GM12878 (cell line): Measurements from ENCODE around the gene HNRNPLL.

ENCODE experiments used
- BRCA1 ChIP-seq: IDR thresholded peaks from 2 replicates; pipeline ENCODE4 v1.6.1; 2011; ENCODE audit warnings: low read depth, low read length, improper control_type of control experiment
- CBX3 ChIP-seq: fragments of 200-600 bp; sonication (generic); IDR thresholded peaks from 2 replicates; pipeline ENCODE4 v1.6.1; 2016; ENCODE audit warnings: low read depth, borderline replicate concordance
- NFYB ChIP-seq: IDR thresholded peaks from 2 replicates; pipeline ENCODE4 v1.6.1; 2011; ENCODE audit warnings: low read depth, mild to moderate bottlenecking, low read length, improper control_type of control experiment, moderate library complexity; ENCODE audit not compliant: insufficient read depth
- POLR2A ChIP-seq: IDR thresholded peaks from 2 replicates; pipeline ENCODE4 v1.6.1; 2011; ENCODE audit warnings: low read depth, mild to moderate bottlenecking, low read length
- POLR2AphosphoS2 ChIP-seq: IDR thresholded peaks from 2 replicates; pipeline ENCODE4 v1.6.1; 2011; ENCODE audit warnings: low read depth, mild to moderate bottlenecking, low read length, improper control_type of control experiment, moderate library complexity
- REST ChIP-seq: IDR thresholded peaks from 2 replicates; pipeline ENCODE4 v1.6.1; 2012; ENCODE audit warnings: mild to moderate bottlenecking, low read depth, low read length
- TCF12 ChIP-seq: IDR thresholded peaks from 2 replicates; pipeline ENCODE4 v1.6.1; 2011; ENCODE audit warnings: low read depth, mild to moderate bottlenecking, low read length
- TCF7 ChIP-seq: IDR thresholded peaks from 2 replicates; pipeline ENCODE4 v1.6.1; 2014; ENCODE audit warnings: antibody characterized with exemption, borderline replicate concordance
- ZBTB33 ChIP-seq: fragments of 450-650 bp; IDR thresholded peaks from 2 replicates; pipeline ENCODE4 v1.6.1; 2017; ENCODE audit warnings: mild to moderate bottlenecking
- ZZZ3 ChIP-seq: IDR thresholded peaks from 2 replicates; pipeline ENCODE4 v1.6.1; 2011; ENCODE audit warnings: low read depth; ENCODE audit not compliant: control insufficient read depth, insufficient read length
- TF ChIP-seq, protein P1 (sequence below), 3 experiments: IDR thresholded peaks in 2 of 3; conservative IDR thresholded peaks in 1 of 3; 2 replicates each; pipeline ENCODE4 v1.5.1; 2011; ENCODE audit warnings: low read depth in 3 of 3, low read length in 3 of 3, mild to moderate bottlenecking in 3 of 3, control low read depth in 2 of 3, moderate library complexity in 2 of 3, inconsistent platforms in 1 of 3, mixed read lengths in 1 of 3; ENCODE audit not compliant: control insufficient read depth in 2 of 3, insufficient read depth in 1 of 3; ENCODE audit errors: extremely low read depth in 1 of 3
- TF ChIP-seq, protein P2 (sequence below): IDR thresholded peaks from 2 replicates; pipeline ENCODE4 v1.6.1; 2012; ENCODE audit warnings: low read depth, low read length, improper control_type of control experiment

GRCh38 chr2:38526195-38526594, 76.5 kb downstream of the HNRNPLL start:
- no peak for TF ChIP-seq TCF7
- TF ChIP-seq ZBTB33: no peak
- no peak for TF ChIP-seq POLR2A
- TF ChIP-seq, protein P1, sequence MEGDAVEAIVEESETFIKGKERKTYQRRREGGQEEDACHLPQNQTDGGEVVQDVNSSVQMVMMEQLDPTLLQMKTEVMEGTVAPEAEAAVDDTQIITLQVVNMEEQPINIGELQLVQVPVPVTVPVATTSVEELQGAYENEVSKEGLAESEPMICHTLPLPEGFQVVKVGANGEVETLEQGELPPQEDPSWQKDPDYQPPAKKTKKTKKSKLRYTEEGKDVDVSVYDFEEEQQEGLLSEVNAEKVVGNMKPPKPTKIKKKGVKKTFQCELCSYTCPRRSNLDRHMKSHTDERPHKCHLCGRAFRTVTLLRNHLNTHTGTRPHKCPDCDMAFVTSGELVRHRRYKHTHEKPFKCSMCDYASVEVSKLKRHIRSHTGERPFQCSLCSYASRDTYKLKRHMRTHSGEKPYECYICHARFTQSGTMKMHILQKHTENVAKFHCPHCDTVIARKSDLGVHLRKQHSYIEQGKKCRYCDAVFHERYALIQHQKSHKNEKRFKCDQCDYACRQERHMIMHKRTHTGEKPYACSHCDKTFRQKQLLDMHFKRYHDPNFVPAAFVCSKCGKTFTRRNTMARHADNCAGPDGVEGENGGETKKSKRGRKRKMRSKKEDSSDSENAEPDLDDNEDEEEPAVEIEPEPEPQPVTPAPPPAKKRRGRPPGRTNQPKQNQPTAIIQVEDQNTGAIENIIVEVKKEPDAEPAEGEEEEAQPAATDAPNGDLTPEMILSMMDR (IDR thresholded peaks at IDR 0.05 in 2 of 3, conservative IDR thresholded peaks at IDR 0.05 in 1 of 3; ENCODE audit: control insufficient read depth in 2 of 3, extremely low read depth in 1 of 3, insufficient read depth in 1 of 3, low read depth in 3 of 3, low read length in 3 of 3): no peak
- no peak for TF ChIP-seq REST
- TF ChIP-seq, protein P2, sequence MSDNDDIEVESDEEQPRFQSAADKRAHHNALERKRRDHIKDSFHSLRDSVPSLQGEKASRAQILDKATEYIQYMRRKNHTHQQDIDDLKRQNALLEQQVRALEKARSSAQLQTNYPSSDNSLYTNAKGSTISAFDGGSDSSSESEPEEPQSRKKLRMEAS: no peak
- no peak for TF ChIP-seq POLR2AphosphoS2
- no peak for TF ChIP-seq ZZZ3
- no peak for TF ChIP-seq CBX3
- TF ChIP-seq NFYB: no peak
- no peak for TF ChIP-seq BRCA1
- TF ChIP-seq TCF12: no peak
